NCI-H82 (cell line): Measurements from ENCODE around the gene STARD13.

Experiments used
- DNase-seq: peaks from one replicate; lab custom pipeline; 2025; lab: John Stamatoyannopoulos, UW

The STARD13 gene

DNA sequence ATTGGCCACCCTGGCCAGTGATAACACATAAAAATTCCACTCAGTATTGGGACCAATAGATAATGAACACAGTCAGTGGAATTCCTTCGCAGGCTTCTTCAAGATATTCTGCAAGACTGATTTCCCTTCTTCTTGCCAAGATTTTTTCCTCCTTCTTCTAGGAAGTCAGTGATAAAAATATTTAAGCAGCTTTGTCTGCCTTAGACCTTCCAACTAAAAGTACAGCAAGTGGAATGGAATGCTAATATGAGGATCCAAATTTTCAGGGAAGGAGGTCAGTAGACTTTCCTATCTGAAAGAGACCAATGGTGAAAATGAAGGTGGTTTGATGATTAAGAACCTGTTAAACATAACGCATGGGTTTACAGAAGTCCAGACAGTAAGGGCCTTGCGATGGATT is 9.6 kb downstream of the STARD13 start:
- DNase-seq, result no peak

DNA sequence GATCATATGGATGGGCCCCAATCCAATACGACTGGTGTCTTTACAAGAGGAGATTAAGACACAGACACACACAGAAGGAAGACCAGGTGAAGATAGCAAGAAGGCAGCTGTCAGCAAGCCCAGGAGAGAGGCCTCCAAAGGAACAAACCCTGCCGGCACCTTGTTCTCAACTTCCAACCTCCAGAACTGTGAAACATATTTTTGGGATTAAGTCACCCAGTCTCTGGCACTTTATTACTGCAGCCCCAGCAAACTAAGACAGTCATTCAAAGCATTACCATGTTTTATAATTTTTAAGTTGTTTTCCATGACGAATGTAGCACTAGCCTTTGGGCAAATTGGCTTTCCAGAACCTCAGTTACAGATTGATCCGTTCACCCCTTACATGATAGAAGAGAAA is 11.3 kb downstream of the STARD13 start:
- no peak for DNase-seq

DNA sequence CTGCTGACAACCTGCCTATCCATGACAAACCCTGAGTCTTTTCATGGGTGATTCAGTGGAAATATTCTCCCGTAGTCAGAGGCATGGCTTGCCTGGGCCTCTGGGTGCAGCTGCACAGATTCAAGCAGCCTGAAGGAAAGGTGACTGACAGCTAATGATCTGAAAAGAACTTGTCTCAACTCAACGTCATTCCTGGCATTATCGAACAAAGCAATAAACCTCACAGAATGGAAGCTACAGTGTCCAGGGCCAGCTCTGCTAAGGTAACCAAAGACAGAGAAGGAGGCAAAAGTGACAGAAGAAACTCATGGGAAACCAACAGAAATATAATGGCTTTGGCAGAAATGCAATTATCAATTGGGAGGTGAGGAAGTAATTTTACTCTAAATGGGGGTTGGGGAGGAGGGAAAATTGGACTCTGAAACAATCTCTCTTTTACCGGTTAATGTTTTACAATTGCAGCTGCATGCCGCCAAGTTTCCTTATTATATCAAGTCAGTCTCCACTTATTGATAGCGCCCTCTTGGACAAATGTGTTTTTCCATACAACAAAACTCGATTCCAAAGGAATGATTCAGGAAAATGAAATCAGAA is 12.9 kb downstream of the STARD13 start:
- no peak for DNase-seq

DNA sequence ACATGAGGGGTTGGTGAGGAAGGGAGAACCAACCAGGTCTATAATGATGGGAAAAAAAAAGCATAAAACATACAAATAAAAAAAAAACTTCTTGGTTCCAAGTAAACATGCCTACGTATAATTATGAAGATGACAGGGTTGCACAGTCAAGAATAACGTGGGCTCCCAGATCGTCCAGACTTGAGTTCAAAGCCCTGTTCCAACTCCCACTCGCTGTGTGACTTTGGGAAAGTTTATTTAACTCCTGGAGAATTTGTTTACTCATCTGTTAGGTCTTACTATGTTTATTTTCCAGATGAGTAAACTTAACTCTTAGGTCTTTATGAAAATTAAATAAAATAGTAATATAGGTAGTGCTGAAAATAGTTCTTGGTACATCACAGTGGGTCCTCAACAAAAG is 13.8 kb downstream of the STARD13 start:
- DNase-seq, result no peak

DNA sequence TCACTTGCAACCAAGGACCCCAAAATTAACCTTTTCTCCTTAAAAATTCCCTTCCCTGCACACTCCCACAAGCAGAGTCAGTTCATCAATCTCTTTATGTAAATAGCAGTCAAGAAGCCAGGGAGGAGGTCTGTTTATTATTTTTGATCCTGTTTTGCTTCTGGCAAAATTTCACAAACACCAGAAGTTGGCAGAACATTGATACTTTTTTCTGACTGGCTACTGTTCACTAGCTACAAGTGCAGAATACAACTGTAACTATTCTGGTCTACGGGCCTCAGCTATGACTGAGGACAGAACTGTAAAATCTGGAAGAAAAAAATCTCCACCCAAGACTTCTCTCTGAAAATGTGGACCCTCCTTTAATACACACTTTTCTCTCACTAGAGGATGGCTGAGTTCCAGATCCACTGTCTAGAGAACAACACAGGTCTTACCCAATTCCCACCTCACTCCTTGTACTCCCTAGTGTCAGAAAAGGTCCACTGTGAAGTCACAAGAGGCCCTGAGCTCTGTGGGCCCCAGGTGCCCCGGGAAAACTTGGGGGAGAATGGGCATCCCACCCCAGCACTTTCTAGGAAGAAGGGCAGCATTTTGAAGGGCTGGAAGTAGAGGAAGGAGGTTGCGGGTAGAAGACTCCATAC is 14.5 kb downstream of the STARD13 start:
- no peak for DNase-seq

DNA sequence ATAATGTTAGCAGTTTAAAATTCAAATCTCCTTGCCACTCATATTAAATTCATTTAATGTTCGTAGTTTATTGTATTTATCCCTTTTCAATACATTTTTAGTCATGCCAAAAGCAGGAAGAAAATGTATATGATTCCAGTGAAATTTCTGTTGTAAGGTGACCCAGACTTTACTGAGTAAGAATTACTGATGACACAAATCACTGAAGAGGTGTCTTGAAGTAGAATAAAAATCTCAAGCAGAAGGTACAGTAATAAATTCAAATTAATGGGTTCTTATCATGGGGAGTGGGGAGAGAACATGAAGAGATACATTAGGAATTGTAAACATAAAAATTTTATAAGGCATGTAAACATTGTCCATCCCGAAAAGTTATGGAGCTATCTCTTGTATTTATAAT is 19.9 kb downstream of the STARD13 start:
- no peak for DNase-seq

DNA sequence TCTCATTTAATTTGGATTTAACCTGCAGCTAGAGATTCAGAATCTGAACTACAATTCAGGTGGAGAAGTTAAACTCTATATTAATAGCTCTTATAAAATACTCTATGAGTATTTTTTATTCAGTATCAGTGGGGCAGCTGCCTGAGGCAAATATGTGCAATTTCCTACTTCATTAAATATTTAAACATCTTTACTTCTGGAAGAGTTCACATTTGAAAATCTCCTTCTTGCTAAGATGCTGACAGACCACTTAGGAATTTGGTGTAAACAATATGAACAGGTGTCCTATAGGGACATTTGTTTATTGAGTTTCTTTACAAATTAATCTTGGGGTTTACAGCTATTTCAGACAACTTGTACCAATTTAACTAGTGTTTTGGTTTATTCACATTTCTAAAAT is 20.4 kb downstream of the STARD13 start:
- DNase-seq, result no peak

DNA sequence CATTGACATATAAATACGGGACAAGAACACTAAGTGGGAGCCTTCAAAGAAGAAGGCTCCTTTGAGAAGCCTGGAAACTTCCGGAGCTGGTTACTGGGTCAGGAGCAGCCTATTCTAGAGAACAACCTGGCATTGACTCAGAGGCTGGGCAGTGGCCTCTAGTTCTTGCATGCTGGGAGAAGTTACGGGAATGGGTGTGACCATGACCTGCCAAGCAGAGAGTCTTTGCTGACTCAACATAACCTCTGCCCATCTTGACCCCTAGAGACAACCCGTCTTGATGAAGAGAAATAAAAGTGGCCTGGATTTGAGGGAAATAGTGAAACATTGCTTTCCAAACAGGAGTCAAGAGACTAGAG is 21.0 kb downstream of the STARD13 start:
- no peak for DNase-seq

DNA sequence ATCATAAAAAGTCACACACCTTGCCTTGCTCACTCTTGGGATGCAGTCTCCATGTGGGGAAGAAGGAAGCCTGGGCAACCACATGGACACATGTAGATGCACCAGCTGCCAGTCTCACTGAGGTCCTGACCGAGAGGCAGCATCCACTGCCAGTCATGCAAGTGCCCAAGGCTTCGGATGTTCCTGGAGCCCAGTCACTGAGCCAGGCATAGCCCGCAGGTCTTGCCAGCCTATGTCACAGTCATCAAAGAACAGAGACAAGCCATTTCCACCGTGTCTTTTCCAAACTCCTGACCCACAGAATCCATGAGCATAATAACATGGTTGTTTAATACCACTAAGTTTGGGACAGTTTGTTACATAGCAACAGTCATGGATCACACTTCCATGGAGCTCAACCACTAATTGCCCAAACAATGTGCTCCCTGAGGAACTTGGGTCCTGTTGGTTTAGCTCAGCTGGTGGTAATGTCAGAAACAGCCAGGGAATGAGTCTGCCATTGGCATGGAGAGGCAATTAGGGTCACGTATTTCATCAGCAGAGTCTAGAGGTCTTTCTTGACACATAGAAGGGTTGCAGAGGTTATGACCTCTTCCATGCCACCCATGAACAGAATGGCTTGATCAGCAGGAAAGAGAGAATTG is 21.5 kb downstream of the STARD13 start:
- no peak for DNase-seq

DNA sequence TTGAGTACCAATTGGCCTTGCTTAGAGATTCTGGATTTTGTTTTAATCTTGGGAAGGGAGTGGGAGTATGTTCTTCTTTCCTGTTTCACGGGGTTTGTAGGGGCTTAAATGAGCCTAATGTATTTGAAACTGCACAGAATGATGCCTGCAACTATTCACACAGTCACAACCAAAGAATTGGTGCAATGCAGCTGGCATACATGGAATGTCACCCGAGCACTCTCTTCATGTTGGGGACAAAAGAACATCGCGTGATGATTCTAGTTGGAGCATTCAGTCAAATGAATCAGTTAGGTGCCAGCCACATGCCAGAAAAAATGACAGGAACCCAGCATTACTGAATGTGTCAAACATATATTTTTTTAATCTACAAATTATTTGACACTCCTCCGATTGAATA is 22.1 kb downstream of the STARD13 start:
- no peak for DNase-seq

DNA sequence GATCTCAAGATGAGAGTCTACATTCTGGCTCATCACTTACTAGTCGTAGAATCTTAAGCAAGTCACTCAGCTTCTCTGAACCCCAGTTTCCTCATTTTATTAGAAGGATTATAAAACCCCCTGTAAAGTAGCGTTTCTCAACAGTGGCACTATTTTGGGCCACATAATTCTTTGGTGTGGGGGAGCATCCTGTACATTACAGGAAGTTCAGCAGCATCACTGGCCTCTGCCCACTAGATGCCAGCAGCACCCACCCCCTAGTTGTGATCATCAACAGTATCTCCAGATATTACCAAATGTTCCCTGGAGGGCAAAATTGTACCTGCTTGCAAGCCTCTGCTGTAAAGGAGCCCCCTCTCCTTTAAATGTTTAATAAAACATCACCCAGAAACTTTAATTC is 22.6 kb downstream of the STARD13 start:
- peak; percentile 13 for DNase-seq

DNA sequence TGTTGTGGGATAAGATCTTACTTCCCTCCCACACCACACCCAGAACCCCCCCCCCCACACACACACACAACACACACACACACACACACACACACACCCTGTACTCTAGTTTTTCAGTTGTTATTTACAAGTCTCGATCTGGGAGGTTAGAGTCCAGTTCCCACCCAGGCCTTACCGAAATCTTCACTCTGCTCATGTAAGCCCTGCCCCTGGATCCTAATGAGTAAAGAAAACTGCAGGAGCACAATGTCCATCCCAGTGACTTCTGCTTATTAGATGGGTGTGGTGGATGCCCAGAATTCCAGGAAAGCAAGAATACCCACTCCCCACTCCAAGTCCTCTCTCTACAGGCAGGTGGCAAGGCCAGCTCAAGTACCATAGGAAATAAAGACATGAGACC is 23.0 kb downstream of the STARD13 start:
- no peak for DNase-seq

DNA sequence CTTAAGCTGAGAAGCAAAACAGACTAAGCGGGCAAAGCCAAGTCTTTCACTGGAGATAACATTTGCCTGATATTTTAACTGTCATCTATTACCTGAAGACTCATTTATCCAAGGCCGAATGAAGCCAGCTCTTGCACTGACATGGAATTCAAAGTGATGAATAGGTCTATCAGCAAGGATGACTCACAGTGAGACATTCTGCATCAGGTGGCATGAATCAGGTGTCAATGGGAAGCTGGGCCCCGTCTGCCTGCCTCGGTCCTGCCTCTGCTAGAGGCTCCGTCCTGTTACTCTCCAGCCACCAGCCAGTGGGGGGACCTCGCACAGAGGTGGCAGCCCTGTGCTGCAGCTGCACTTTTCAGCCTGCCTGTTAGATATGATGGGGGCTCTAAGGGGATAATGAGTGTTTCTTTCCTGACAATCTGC is 23.5 kb downstream of the STARD13 start:
- no peak for DNase-seq

DNA sequence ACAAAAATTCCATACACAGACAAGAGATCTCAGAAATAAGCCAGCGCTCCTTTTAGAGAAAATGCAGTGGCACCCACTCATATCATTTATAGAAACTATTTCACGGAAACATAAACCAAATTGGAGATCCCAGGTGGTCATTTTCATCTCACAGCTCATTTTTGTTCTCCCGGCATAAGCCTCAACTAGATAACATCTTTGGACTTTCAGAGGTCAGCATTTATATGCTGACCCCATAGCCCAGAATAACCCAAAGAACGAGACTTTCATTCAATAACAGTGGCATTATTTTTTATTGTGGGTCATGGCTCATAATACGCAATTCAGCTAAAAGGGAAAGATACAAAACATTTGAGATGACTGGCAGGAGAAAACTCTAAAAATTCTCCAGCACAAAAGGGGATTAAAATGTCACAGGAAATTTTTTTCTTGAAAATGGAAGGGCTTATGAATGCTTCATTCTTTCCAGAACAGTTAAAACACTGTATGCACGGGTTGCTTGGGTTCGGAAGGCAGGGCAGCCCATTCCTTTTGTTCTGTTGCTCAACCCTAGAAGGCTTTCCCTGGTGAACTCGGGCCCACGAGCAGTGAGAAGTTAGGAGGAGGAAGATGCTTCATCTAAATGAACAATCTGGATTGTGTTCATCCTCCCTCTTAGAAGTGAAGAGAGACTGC is 24.0 kb downstream of the STARD13 start:
- DNase-seq, result no peak

DNA sequence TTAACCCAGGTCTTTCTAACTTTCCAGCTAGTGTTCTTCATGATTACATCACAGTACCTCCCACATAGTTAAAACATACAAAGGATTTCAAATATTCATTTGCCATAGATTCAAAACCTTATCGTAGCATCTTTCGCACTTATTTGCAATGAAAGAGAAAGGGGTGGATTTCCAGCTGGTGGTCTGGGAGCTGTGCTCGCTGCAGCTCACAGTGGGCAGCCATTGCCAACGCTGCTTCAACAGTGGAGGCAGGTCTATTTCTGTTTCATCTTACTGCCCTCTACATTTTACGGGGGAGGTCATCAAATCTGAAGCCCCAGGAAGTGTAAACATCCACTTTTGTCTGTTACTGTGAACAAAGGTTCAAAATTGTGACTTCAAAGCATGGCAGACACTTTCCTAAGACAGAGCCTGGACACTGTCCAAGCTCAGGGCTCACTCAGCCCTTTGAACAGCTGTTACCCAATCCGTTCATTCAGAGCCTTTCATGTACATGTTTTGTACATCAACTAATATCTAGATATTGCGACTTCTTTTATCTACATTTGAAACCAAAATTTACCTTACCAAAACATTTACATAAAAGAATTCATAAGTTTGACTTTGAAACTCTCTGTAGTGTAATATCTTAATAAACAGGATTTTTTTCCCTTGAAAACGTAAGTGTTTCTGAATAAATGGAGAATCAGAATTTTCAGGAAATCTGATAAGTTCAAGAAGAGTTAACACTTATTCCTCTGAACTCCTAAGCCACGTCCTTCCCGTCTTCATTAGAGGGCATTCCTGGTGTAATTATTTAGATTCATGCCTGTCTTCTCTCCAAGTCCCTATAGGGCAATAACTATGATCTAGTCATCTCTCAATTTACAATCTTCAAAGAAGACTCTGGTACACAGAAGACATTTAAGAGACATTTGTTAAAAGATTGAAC is 25.1 kb downstream of the STARD13 start:
- DNase-seq, result no peak

DNA sequence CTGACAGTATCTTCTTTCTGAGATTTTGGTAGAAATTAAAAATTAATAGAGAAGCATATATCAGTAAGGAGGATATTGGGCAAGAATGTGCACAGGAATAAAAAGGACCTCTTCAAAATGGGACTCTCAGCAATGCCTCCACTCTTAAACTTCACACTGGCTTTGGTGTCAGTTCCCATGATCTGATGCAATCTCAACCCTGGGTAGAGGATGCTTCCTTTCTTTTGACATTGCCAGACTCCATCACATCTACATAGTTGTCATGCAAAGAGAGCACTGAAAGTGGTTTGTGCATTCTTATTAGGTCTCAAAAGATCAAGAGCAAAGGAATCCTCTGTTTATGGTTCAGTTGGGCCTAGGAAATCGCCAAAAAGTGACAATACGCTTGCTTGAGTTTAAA is 26.3 kb downstream of the STARD13 start:
- DNase-seq, result no peak

DNA sequence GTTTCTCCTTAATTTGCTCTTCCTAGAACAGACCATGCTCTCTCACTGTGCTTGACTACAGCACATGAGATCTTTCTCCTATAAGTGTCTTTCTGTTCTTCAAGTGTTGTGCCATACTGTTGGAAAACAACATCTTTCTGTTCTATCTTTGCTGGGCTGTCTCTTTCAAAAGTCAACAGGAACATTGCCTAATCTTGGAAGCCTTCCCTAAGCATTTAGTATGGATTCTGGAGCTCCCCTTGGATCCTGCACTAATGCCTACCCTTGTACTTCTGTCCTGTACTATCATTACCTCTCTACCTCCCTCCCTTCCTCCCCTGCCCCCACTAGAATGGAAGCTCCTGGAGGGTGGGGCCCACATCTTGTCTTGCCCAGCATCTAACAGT is 26.8 kb downstream of the STARD13 start:
- no peak for DNase-seq

DNA sequence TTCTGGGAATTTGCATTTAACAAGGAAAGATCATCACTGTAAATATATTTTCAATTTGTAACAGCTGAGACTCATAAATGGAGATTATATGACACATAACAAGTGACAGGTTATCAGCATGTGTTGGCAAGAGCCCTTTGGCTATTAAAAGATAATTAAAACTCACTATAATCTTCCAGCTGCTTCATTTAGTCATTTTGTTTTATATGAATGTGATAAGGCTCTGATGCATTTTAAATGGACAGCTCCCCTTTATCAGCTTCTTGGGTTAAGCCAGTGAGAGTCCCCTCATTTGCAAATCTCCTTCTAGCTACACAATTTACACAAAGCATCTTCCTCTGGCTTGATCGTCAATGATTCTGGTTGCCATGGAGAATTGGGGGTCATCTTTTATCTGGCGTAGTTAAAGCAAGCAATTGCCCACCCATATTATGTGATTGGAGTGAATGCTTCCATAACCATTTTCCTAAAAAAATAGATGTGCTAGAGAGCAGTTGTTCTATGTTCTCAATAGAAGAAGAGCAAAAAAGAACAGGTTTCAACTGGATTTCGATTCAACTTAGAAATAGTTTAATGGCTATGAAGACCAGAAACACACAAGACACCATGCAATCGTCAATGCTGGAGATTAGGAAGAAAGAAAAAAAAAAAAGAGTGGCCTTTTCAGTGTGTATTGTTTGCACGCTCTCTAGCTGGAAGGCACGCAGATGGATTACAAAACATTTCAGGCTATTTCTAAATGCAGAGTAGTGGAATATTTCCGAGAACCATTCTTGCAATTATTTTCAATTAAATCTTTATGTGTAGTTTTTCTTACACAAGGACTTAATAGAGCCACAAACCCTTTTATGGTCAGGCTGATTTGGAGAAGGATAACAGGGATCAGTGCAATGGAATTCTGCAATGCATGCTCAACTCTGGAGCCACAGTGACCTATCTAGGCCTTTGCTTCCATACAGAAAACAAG is 27.4 kb downstream of the STARD13 start:
- no peak for DNase-seq

DNA sequence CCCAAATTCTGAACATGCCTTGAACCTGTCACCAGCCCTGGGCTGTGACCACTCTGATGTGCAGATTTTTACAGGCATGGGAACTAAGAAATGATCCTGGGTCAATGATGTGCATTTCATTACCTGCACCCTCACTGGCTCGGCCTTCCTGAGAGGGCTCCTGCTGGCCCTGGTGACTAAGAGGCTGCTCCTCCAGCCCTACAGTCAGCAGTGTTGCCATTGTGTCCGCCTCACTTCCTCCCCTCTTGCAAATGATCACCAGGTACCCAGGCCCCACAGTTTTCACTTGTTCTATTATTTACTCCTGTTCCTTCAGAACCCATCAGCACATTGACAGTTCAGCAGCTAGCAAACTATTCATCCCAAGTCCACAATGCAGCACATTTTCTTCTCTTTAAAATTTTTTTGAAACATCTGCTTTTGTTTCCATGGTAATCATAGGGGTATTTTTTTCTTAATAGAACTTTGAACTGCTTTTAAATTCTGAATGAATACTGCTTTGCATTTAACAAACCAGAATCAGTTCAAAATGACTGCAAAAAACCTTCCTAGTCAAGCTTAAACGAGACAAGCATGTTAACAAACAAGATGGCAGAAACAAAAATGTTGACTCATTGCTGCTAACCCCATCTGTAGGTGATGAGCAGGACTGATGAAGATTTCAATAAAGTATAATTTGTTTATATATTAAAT is 29.3 kb downstream of the STARD13 start:
- no peak for DNase-seq

DNA sequence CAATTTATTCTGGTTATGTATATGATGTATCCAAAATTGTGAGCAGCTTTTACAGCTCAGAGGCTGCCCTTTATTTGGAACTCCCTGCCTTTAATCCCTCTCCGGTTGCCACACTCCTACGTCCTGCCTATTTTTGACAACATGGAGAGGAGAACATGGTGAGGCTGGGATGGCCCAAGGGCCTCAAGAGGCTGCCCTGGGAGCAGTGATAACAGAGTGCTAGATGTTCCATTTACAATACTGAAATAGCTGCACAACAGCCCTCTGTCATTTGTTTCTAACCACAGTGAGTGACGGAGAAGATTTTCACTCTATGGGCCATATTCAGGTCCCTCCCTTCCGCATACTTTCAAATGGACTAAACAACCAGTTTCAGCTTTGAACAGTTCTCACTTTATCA is 33.4 kb downstream of the STARD13 start:
- no peak for DNase-seq
